GM21381 (cell line): ENCODE data around the gene TLR3.

Source experiments
- ATAC-seq: cut with Tn5 transposase; IDR thresholded peaks from one replicate; pipeline ENCODE4 v1.9.1; 2021; ENCODE audit warnings: mild to moderate bottlenecking, moderate library complexity; ENCODE audit not compliant: unreplicated experiment

The TLR3 gene

GRCh38 chr4:186104890-186105646 is 36.1 kb downstream of the TLR3 start:
- ATAC-seq: peak; percentile 35

- ATAC-seq: no peak
Observed at GRCh38 chr4:186105647-186106321, 36.8 kb downstream of the TLR3 start.

GRCh38 chr4:186107947-186108346 is 39.0 kb downstream of the TLR3 start:
- ATAC-seq: no peak

GRCh38 chr4:186108391-186108790 is 39.4 kb downstream of the TLR3 start:
- ATAC-seq: no peak

- no peak for ATAC-seq
Observed at GRCh38 chr4:186109245-186109644, 40.3 kb downstream of the TLR3 start.

GRCh38 chr4:186116697-186117096 is 47.7 kb downstream of the TLR3 start:
- no peak for ATAC-seq

- ATAC-seq: no peak
Observed at GRCh38 chr4:186118582-186118981, 49.6 kb downstream of the TLR3 start.

- ATAC-seq: no peak
Observed at GRCh38 chr4:186121057-186121456, 52.1 kb downstream of the TLR3 start.

- no peak for ATAC-seq
Observed at GRCh38 chr4:186128842-186129241, 59.9 kb downstream of the TLR3 start.

GRCh38 chr4:186131935-186132334 is 63.0 kb downstream of the TLR3 start:
- ATAC-seq: no peak

GRCh38 chr4:186132577-186133242 is 63.8 kb downstream of the TLR3 start:
- ATAC-seq: no peak

- peak; percentile 100 for ATAC-seq
Observed at GRCh38 chr4:186134257-186134656, 65.3 kb downstream of the TLR3 start.

GRCh38 chr4:186134861-186135260 is 65.9 kb downstream of the TLR3 start:
- ATAC-seq: no peak

GRCh38 chr4:186137196-186137794 is 68.3 kb downstream of the TLR3 start:
- peak; percentile 34 for ATAC-seq
